ENCODE data around the gene PDC. TPM values are rescaled to one million over a fixed set of nuclear protein-coding genes. Genes with fewer than 3 reads are reported as not detected.
A peak's percentile ranks its signal among the peaks of the same experiment; 100 is the strongest.

The PDC gene
- total and polyA plus RNA-seq, 11 donors: not detected

- Histone ChIP-seq H3K27me3 (no peaks in the 10 kb centered on the region), H3K36me3 (no peaks in the 10 kb centered on the region), H3K27ac (no peak overlapping the region), H3K9me3 (no peaks in the 10 kb centered on the region), H3K4me1 (peaks cover 0 to 3% (median 0%) of the 10 kb centered on the region in 12 donors), H3K4me3 (no peak overlapping the region)
- TF ChIP-seq CTCF (IDR thresholded peaks at IDR 0.05): no peak
- no peak for TF ChIP-seq POLR2A (IDR thresholded peaks at IDR 0.05)
- 89 to 93% (median 92%) methylated on average over 2 of the region's 2 CpGs for WGBS, 4 donors
- ATAC-seq (no peak), DNase-seq (no peak)
- intact Hi-C loops (cut with DNase I): loop anchor here in 2 of 10 donors (10.0 kb wide), 1 partner anchor 118 kb away; no protein-coding TSS in a partner anchor
Observed at GRCh38 chr1:186487163-186487562, 26.2 kb upstream of the PDC start.

- intact Hi-C loops (cut with DNase I): loop anchor here in 2 of 10 donors (10.0 kb wide), 1 partner anchor 119 kb away; no protein-coding TSS in a partner anchor
- peaks cover 0 to 3% (median 0%) of the 10 kb centered on the region in 12 donors for H3K4me1 ChIP-seq
- no peak for TF ChIP-seq POLR2A (IDR thresholded peaks at IDR 0.05)
- no peak for TF ChIP-seq CTCF (IDR thresholded peaks at IDR 0.05)
- 86 to 97% (median 88%) methylated on average over 1 of the region's 1 CpG for WGBS, 4 donors
- H3K27me3 ChIP-seq: no peaks in the 10 kb centered on the region
- no peaks in the 10 kb centered on the region for H3K36me3 ChIP-seq
- no peak overlapping the region for H3K4me3 ChIP-seq
- H3K27ac ChIP-seq: no peak overlapping the region
- no peaks in the 10 kb centered on the region for H3K9me3 ChIP-seq
- no peak for ATAC-seq
- DNase-seq: no peak
Observed at GRCh38 chr1:186486061-186486460, 25.1 kb upstream of the PDC start.

GRCh38 chr1:186483561-186483960, 22.6 kb upstream of the PDC start:
- ATAC-seq: no peak
- 57 to 66% (median 63%) methylated on average over 2 of the region's 2 CpGs for WGBS, 4 donors
- TF ChIP-seq CTCF (IDR thresholded peaks at IDR 0.05) (no peak), POLR2A (IDR thresholded peaks at IDR 0.05) (no peak)
- no peaks in the 10 kb centered on the region for H3K9me3 ChIP-seq
- DNase-seq: no peak
- H3K4me3 ChIP-seq: no peak overlapping the region
- intact Hi-C loops (cut with DNase I): loop anchor here in 9 of 10 donors (2.0 to 10.0 kb wide), 6 partner anchors 121 to 504 kb away; no protein-coding TSS in a partner anchor
- H3K4me1 ChIP-seq: peaks cover 0 to 3% (median 0%) of the 10 kb centered on the region in 12 donors
- H3K36me3 ChIP-seq: no peaks in the 10 kb centered on the region
- H3K27ac ChIP-seq: no peak overlapping the region
- no peaks in the 10 kb centered on the region for H3K27me3 ChIP-seq

- DNase-seq: peak in 4 of 5 donors; percentile 16 to 37 (median 34)
- peaks cover 0 to 3% (median 0%) of the 10 kb centered on the region in 12 donors for H3K4me1 ChIP-seq
- H3K27me3 ChIP-seq: no peaks in the 10 kb centered on the region
- WGBS, 4 donors: 3 to 10% (median 6%) methylated on average over 4 of the region's 4 CpGs
- no peak overlapping the region for H3K27ac ChIP-seq
- peak in 3 of 4 donors; percentile 50 to 66 (median 64) for ATAC-seq
- no peak overlapping the region for H3K4me3 ChIP-seq
- H3K9me3 ChIP-seq: no peaks in the 10 kb centered on the region
- TF ChIP-seq POLR2A (IDR thresholded peaks at IDR 0.05) (no peak), CTCF (IDR thresholded peaks at IDR 0.05) (peak; percentile 62 to 90 (median 81))
- intact Hi-C loops (cut with DNase I): loop anchor here (1.0 to 10.0 kb wide), 7 partner anchors 122 to 505 kb away; no protein-coding TSS in a partner anchor
- no peaks in the 10 kb centered on the region for H3K36me3 ChIP-seq
Observed at GRCh38 chr1:186482661-186483255, 21.8 kb upstream of the PDC start.

Data from heart left ventricle (tissue), 16 donors.